HG02678 (cell line): Measurements from ENCODE around the gene KLHL25.
"Not testable (repeated sequence)": the region's sequence is repeated elsewhere in the genome, so short reads cannot be mapped to it uniquely, and the experiment has no call there.

Source experiments
- ATAC-seq: cut with Tn5 transposase; IDR thresholded peaks from one replicate; pipeline ENCODE4 v1.9.1; 2021; ENCODE audit warnings: mild to moderate bottlenecking, moderate library complexity; ENCODE audit not compliant: unreplicated experiment

The KLHL25 gene

GRCh38 chr15:85794598-85795336 is at the start of gene KLHL25:
Gene KLHL25 (minus strand): TSS chr15:85794925. CDS start chr15:85769810, 25,115 bp downstream.
- peak; percentile 99 for ATAC-seq

- no peak for ATAC-seq
Observed at GRCh38 chr15:85840802-85841152, 46.1 kb upstream of the KLHL25 start.

- ATAC-seq = peak; percentile 96
Observed at GRCh38 chr15:85840079-85840801, 45.5 kb upstream of the KLHL25 start.

- no peak for ATAC-seq
Observed at GRCh38 chr15:85839643-85840042, 44.9 kb upstream of the KLHL25 start.

- ATAC-seq = no peak
Observed at GRCh38 chr15:85838655-85839054, 43.9 kb upstream of the KLHL25 start.

- no peak for ATAC-seq
Observed at GRCh38 chr15:85837881-85838280, 43.2 kb upstream of the KLHL25 start.

GRCh38 chr15:85837011-85837433 is 42.3 kb upstream of the KLHL25 start:
- ATAC-seq = no peak

- ATAC-seq = no peak
Observed at GRCh38 chr15:85834651-85835050, 39.9 kb upstream of the KLHL25 start.

GRCh38 chr15:85832394-85832793 is 37.7 kb upstream of the KLHL25 start:
- ATAC-seq = no peak

GRCh38 chr15:85831415-85832113 is 36.8 kb upstream of the KLHL25 start:
- no peak for ATAC-seq

- not testable (repeated sequence) for ATAC-seq
Observed at GRCh38 chr15:85829754-85830153, 35.0 kb upstream of the KLHL25 start.

GRCh38 chr15:85828874-85829273 is 34.1 kb upstream of the KLHL25 start:
- no peak for ATAC-seq

- ATAC-seq = no peak
Observed at GRCh38 chr15:85828126-85828525, 33.4 kb upstream of the KLHL25 start.

GRCh38 chr15:85826756-85827515 is 32.2 kb upstream of the KLHL25 start:
- ATAC-seq = no peak

- ATAC-seq = no peak
Observed at GRCh38 chr15:85825719-85826118, 31.0 kb upstream of the KLHL25 start.

GRCh38 chr15:85825118-85825517 is 30.4 kb upstream of the KLHL25 start:
- no peak for ATAC-seq

- ATAC-seq = no peak
Observed at GRCh38 chr15:85821545-85821944, 26.8 kb upstream of the KLHL25 start.

- ATAC-seq = no peak
Observed at GRCh38 chr15:85819938-85820337, 25.2 kb upstream of the KLHL25 start.

GRCh38 chr15:85813234-85813633 is 18.5 kb upstream of the KLHL25 start:
- ATAC-seq = no peak

- ATAC-seq = no peak
Observed at GRCh38 chr15:85810075-85810474, 15.3 kb upstream of the KLHL25 start.

- ATAC-seq = no peak
Observed at GRCh38 chr15:85805420-85805819, 10.7 kb upstream of the KLHL25 start.
